GM12874 (cell line): ENCODE measurements around the gene ARL11.

ENCODE experiments used
- CTCF ChIP-seq: IDR thresholded peaks from 2 replicates; pipeline ENCODE4 v1.5.1; 2011; ENCODE audit warnings: low read depth, mild to moderate bottlenecking, control low read depth, low read length, moderate library complexity; ENCODE audit not compliant: insufficient read depth

The ARL11 gene

GRCh38 chr13:49625392-49626079 lies 2.8 kb upstream of the ARL11 start:
- TF ChIP-seq CTCF, result no peak

DNA sequence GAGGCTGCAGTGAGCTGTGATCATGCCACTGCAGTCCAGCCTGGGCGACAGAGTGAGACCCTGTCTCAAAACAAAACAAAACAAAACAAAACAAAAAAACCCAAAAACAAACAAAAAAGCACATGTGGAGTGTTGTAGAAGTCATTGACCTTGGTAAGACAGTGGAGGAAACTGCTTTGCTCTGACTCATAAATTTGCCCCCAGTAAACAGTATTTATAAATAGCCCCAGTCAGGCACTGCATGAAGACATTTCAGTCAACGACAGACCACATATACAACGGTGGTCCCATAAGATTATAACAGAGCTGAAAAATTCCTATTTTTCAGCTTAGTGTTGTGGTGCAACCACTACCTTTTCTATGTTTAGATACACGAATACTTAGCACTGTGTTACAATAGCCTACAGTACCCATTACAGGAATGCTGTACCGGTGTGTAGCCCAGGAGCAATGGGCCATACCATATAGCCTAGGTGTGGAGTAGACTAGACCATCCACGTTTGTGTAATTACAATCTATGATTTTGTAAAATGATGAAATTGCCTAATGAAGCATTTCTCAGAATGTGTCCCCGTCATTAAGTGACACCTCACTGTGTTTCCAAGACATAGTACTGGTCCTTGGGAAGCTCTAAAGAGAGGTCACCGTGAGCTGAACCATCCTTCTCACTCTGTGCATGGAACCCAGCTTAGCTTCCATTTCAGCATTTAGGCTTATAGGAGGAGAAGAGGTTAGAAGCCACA lies 1.1 kb downstream of the ARL11 start:
- TF ChIP-seq CTCF, result no peak

- TF ChIP-seq CTCF, result no peak
Observed at GRCh38 chr13:49629947-49630346, 1.6 kb downstream of the ARL11 start.

- TF ChIP-seq CTCF, result no peak
Observed at GRCh38 chr13:49630580-49630979, 2.3 kb downstream of the ARL11 start.

- TF ChIP-seq CTCF, result no peak
Observed at GRCh38 chr13:49632156-49632555, 3.8 kb downstream of the ARL11 start.

DNA sequence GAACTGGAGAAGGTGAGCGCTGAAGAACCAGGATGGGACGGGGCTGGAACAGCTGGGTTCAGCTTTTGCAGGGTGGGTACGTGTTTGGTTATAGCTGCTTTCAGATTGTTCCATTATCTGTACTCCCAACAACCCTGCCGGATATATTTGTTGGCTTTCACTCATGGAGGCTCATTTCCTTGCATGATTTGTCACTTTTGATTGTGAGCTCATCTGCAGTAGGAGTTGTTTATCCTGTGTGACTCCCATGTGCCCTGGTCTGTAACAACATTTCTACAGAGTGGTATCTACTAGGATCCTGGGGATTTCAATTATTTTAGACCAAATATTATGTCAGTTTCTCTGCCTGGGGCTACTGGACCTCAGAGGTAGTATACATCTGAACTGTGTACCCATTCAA lies 5.4 kb downstream of the ARL11 start:
- TF ChIP-seq CTCF, result no peak

GRCh38 chr13:49635599-49636433 lies 7.5 kb downstream of the ARL11 start:
- no peak for TF ChIP-seq CTCF
